ENCODE data around the gene AZI2.

Gene AZI2

GRCh38 chr3:28300345-28300962, 48.2 kb downstream of the AZI2 start:
- DNase-seq: no peak

GRCh38 chr3:28299705-28300104, 48.9 kb downstream of the AZI2 start:
- no peak for DNase-seq

GRCh38 chr3:28295898-28296490, 52.6 kb downstream of the AZI2 start:
- DNase-seq: peak; percentile 38 to 62

DNA sequence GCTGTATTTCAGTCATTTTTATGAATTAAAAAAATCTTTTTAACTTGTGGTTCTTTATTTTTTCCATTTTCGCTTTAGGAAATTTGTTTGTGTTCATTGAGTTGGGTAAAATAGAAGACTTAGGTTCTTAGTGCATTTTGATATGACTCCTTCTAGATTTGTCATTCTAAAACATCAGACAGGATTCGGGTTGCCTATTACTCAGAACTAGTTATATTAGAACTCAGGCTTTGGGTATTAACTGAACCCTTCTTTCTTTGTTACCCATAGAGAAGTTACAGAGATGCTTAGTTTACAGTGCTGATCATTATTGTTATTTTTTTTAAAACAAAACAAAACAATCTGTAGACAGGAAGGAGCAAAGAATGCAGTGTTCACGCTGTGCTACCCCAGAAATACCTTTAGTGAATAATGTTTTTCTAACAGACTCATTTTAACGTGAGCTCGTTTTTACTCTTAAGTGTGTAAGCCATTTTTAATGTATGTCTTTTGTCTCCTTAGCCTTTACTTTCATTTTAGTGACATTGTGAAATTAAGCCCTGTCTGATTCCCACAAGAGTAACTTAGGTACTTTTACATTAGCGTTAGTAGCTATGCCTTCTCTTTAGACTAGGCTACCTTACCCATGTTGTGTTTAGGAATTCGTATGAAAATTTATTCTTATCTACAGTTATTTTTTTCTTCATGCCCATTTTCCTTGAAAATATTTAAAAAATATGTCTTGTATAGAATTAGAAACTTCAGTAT, 53.8 kb downstream of the AZI2 start:
- no peak for DNase-seq

DNA sequence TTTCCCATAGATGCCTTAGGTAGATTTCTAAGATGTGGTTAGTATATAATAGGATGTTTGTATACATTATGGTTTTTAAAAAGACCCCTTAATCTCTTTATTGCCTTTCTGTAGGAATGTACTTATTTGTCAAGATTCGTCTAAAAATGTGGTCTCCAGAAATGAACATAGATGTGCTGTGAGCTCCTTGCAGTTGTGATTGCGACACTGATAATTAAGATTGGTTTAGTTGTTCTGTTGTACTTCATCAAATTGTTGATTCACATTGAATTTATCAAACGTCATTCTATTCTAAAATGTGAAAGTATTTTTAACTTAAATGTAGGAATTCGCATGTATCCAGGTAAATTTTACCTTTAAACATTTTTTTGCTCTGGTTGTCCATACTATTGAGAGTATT, 56.0 kb downstream of the AZI2 start:
- no peak for DNase-seq

- no peak for DNase-seq
Observed at GRCh38 chr3:28291577-28291976, 57.0 kb downstream of the AZI2 start.

DNA sequence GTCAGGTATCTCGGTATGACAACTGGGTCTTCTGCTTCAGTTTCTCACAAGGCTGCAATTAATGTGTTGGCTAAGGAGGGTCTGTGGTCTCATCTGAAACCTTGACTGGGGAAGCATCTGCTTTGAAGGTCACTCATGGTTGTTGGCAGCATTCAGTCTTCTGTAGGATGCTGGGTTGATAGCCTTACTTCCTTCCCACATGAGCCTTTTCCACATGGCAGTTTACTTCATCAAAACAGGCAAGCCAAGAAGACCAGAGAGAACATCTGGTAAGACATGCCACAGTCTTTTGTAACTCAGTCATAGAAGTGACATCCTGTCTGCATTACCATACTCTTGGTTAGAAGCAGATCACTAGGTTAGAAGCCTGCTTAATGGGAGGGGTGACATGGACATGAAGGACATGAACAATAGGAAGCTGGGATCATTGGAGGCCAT, 57.7 kb downstream of the AZI2 start:
- DNase-seq: no peak

DNA sequence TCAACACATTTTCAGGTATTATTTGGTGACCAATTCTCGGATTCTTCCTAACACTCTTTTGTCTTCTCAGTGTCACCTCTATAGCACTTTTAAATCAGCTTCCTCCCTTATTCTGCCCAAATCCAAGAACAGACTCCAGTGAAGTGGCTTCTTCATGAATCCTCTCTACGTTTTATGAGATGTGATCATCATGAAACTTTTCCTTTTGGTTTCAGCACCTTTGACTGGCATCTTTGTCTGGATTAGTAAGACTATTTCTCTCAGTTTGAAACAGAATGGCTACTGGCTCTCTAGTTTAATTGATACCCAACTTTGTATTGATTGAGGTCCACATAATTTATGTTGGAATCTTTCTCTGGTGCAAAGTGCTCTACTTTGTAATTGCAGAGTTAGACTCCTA, 61.6 kb downstream of the AZI2 start:
- DNase-seq: no peak

DNA sequence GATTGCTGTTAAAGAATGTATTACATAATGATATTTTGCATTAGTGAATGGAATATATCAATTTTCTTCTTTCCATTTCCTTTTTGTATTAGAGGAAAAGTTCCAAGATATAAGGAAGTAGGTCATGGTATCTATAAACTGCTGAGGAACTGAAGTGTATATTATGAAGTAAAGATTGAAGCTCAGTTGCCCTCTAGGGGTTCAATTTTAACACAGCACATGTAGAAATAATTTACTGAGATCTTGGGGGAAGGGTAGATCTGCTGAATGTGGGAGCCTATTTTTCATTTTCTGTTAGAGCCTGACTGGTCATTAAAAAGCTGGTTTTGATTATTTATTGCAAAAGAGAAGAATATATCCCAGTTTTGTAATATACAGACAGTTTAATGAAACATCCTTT, 62.0 kb downstream of the AZI2 start:
- peak; percentile 83 to 90 for DNase-seq

DNA sequence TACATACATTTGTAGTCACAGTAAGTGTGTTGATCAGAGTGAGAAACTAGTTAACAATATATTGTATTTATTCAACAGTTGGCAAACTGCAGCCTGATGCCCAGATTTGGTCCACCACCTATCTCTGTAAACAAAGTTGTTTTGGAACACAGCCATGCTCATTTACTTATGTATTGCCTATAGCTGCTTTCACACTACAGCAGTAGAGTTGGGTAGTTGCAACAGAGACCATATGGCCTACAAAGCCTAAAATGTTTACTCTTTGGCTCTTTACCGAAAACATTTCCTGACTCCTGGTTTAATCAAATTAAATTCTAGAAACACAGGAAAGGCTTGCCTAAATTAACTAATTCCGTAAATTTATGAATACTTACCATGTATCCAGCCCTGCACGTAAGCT, 67.8 kb downstream of the AZI2 start:
- DNase-seq: no peak

GRCh38 chr3:28279770-28280169, 68.9 kb downstream of the AZI2 start:
- DNase-seq: no peak

- no peak for DNase-seq
Observed at GRCh38 chr3:28278918-28279317, 69.7 kb downstream of the AZI2 start.

DNA sequence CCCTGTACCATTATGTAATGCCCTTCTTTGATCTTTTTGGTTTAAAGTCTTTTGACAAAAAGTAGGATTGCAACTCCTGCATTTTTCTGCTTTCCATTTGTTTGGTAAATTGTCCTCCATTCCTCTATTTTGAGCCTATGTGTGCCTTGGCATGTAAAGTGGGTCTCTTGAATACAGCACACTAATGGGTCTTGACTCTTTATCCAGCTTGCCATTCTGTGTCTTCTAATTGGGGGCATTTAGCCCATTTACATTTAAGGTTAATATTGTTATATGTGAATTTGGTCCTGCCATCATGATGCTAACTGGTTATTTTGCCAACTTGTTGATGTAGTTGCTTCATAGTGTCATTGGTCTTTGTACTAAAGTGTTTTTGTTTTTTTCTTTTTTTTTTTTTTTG, 74.8 kb downstream of the AZI2 start:
- no peak for DNase-seq

Data from AML-193 (cell line).